IPS DF 4.7 (cell line): ENCODE data around the gene SMIM45.

ENCODE experiments used
- DNase-seq: peaks from one replicate; pipeline ENCODE4 v3.0.0-alpha.2; 2013; ENCODE audit warnings: low spot score; ENCODE audit errors: extremely low read depth

Gene SMIM45

DNA sequence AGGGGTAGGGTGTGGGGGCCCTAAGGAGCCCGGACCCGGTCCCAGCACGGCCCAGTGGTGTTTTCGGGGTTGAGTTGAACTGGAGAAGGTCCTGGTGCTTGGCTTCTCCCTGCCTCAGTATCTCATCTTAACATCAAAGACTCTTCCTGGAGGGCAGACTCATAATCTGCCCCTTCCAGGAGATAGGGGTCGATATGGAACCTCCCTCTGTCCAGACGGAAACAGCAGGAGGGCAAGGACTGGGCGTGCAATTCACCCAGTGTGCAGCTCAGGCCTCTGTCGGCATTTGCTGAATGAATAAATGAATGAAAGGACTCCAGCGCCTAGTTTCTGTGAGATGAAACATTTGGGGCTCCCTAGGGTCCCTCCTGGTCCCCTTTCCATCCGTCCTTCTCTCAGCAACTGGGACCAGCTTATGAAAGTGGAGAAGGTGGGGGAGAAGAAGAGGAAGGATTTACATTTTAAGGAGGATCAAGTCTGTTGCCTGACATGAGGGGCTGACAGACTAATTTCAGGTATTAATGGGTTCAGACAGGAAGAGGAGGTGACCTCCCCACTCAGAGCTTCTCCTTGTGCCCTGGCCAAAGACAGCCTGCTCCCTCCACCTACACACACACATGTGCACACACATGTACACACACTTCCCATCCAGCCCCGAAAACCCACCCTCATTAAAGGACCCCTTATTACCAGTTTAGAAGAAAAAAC, 36.0 kb upstream of the SMIM45 start:
- no peak for DNase-seq

DNA sequence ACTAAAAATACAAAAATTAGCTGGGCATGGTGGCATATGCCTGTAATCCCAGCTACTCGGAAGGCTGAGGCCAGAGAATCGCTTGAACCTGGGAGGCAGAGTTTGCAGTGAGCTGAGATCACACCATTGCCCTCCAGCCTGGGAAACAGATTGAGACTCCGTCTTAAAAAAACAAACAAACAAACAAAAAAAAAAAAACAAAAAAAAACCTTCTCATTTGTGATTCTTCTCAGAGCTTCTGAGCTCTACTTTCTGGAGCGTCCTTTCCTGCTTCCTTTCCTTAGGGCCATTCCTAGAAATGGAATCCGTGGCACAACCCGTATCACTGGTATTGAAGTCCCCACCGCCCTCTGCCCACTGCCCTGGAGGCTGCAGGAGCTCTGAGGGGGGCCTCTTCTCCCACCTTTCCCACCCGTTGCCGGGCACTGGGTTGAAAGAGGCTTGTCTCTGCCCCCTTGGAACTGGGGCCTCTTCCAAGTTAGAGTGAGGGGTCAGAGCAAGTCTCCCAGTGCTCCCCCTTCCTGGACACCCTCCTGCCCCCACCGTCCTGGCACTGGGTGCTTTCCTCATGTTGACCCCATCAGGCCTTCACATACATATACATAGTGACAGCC, 35.1 kb upstream of the SMIM45 start:
- DNase-seq, result no peak

DNA sequence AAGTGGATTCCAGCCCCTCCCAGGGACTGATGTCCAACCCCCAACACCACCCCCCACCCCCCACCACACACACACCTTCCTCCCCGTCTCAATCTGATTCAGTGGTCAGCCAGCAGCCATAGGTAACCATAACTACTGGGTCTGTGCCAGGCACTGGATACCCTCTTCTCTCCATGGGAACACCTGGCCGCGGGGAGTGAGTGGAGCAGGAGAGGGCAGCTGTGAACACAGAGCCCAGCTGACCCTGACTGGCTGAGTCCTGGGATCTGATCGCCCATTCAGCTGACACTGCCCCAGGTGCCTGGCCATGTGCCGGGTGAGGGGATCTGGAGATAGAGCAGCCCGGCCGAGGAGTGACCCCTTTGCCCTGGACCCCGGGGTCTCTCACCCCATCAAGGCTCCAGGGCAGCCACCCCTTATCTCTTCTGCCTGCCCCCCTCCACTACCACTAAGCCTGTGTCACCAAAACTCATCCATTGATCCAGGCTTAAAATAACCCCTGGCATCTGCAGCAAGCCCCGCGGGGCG, 34.5 kb upstream of the SMIM45 start:
- no peak for DNase-seq

DNA sequence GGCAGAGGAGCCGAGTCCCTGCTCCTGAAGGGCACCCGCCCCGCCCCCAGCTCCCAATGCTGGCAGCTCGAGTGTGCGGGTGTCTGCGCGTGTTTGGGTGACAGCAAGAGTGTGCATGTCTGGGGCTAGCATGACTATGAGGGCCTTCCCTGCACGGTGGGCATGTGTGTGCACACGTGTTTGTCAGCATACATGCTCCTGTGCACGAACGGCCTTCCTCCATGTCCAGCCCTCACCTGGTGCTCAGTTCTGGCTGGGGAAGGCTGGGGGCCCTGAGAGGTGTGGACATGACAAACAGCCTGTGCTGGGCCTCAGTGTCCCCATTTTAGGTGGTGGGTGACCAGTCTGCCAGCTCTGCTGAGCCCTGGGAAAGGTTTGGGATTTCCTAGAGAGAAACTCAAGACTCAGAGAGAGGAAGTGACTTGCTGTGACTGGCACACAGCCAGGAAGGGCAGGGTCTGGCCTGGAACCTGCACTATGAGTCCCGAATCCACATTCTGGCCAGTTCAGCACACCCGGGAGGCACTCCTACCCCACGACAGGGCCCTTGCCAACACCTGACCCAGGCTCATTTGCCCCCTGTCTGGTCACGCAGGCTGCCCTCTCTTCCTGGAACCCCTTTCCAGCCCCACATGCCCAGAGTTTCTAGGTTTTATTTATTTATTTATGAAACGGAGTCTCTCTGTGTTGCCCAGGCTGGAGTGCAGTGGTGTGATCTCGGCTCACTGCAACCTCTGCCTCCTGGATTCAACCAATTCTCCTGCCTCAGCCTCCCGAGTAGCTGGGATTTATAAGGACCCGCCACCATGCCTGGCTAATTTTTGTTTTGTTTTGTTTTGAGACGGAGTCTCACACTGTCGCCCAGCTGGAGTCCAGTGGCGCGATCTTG, 33.8 kb upstream of the SMIM45 start:
- DNase-seq, result no peak

DNA sequence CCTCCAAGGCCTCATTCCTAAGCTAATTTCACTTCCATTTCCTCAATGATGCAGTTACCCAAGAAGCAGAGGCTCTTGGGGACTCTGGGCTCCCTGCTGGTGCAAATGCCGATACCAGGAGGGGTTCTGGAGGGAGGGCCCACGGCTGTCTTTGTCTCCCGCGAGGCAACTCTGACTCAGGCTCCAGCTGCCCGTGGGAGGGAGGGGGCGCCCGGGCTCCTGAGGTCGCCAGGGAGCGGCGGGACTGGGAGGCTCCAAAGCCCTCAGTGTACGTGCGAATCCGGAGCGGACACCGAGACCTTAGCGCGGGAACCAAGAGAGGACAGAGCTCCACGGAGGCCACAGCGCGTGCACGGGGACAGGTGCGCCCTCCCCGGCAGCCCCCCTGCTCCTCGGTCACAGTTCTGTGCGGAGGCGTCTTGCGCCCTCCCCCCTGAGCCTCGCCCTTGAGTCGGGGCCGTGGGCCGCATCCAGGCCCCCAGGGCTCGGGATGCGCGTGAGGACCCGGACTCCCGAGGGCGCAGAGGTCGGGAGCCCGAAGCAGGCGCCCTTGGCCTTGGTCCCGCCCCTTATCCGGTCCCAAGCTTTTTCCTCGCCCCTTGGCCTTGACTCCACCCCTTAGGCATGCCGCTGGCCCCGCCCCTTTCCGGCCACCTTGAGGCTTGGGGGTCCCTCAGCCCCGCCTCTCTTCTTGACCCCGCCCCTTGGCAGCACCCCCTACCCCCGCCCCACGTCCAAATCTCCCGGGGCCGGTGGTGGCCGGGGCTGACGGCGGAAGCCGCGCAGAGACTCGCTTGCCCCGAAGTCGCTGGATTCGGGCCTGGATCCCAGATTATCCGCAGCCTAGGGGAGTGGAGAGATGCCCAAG, 32.4 kb upstream of the SMIM45 start:
- DNase-seq, result peak; percentile 64

DNA sequence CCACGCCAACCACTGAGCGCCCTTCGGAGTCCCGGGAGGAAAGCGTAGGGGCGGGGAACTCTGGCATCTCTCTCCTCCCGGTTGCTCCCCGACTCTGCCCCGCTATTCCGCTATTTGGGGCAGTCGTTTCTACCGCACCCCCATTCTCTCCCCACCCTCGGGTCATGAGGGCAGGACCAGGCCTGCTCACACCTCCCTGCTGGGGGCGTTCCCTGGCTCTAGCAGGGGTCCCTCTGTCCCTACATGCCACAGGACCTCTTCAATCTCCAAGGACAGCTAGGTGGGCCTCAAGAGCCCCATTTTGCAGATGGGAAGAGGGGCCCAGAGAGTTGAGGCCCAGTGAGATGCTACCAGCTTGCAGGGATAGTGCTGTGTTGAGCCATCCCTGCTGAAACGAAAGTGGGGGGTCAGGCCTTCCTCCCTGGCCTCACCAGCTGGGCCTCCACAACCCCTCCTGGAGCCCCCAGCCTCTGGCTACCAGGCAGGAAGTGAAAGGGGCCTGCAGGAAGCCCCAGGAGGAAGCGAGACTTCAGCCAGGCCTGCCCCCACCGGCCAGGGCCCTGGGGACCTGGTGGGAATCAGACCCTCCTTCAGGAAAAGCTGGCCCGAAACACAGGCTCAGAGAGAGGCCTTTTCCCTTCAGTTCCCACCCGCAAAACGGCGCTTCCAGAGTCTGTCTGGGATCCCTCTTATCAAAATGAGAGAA, 31.5 kb upstream of the SMIM45 start:
- no peak for DNase-seq

DNA sequence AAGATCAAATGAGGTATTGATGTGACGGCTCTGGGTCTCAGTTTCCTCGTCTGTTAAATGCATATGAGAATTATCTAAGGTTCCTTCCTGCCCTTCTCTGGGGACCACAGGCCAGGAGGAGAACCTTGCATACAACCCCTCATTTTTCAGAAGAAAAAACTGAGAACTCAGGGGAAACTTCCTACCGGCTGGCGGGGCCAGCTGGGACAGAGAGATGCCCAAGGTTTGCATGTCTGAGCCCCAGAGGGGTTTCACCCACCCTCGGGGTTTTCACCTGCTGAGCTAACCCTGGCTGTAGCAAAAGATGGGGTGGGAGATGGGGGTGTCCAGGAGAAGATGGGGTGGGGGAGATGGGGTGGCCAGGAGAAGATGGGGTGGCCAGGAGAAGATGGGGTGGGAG, 29.6 kb upstream of the SMIM45 start:
- DNase-seq, result no peak

DNA sequence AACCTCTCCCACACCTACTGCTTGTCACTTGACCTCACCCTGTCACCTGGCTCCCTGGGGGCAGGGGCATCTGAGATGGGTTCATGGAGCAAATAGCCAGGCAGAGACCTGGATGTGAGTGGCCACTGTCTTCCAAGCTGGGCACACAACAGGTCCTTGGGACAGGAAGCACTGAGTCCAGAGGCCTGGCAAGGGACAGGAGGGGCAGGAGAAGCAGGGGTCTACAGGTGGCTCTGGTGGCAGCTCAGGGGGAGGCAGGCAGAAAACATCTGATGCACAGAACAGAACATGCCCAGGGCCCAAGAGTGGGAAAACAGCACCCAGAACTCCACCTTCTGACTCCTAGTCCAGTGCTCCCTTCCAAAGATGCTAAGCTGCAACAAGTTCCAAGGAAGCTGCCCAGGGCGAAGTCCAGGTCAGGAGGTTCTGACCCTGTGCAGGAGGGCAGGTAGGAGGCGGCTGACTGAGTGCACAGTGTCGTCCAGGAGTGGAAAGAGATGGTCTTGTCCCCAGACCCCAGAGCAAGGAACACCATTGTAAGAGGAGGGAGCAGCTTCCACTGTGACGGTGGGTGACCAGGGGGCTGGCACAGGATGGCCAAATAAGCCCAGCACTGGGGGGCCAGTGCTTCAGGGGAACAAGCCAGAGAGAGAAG, 28.9 kb upstream of the SMIM45 start:
- no peak for DNase-seq

DNA sequence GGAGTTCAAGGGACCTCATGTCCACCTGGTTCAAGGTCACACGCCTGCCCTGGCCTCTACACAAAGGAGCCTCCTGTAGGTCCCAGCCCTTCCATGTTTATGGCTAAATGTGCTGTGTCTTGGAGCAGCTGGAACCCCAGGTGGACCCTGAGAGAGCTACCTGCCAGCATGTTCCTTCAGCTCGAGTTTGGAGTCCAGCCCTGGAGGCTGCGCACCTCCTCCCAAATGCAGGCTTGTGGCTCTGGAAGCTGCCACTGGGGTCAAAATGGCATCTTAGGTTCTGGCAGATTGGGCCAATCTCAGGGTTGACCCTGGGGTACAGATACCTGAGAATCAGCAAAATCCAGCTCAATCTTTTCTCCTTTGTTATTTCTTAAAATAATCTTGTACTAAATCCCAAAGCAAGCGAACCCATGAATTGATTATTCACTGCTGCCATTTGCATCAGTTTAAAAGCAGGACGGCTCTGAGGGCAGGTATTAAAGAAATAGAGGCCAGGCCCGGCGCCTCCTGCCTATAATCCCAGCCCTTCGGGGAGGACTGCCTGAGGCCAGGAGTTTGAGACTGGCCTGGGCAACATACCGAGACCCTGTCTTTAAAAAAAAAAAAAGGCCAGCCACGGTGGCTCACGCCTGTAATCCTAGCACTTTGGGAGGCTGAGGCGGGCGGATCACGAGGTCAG, 28.2 kb upstream of the SMIM45 start:
- no peak for DNase-seq

DNA sequence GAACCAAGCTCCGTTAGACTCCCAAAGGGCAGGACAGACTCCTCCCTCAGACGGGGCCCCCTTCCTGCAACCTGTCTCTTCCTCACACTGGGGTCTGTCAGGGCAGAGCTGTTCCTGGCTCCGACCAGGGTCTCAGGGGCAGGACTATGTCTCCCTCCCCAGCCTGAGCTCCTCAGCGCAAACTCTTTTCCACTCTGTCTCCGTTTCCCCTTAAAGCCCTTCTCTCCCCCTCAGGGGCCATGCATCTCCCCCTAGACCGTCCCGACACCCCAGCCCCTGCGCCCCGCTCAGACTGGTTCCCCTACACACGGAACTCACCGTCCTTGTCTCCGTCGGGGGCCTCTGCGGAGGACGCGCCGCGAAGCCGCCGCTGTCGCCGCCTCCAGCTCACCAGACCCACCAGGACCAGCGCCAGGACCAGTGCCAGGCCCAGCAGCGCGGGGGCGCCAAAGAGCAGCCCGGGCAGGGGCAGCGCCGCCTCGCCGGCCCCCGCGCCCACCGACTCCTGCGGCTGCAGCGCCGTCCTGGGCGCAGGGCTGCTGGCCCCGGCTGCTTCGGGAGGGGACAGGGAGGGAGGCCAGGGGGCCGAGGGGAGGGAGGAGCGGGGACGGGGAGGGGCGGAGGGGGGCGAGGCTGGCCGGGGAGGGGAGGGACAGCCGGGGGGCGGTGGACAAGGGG, 26.0 kb upstream of the SMIM45 start:
- DNase-seq, result no peak

DNA sequence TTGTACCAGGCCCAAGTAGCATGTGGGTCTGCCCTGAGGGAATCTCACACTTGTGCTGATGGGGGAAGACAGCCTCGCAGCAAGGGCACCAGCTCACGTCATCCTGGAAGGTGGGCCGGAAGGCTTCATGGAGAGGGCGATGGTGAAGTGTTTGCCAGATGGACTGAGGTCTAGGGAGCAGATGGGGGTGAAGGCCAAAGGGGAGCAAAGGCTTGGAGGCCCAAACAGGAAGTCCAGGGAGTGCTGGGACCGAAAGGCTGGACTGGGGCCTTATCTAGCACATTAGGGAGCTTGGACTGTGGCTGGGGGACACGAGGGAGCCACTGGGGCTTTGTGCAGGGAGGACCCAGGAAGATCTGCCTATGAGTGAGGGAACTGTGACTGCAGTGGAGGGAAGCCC, 24.1 kb upstream of the SMIM45 start:
- DNase-seq, result no peak

DNA sequence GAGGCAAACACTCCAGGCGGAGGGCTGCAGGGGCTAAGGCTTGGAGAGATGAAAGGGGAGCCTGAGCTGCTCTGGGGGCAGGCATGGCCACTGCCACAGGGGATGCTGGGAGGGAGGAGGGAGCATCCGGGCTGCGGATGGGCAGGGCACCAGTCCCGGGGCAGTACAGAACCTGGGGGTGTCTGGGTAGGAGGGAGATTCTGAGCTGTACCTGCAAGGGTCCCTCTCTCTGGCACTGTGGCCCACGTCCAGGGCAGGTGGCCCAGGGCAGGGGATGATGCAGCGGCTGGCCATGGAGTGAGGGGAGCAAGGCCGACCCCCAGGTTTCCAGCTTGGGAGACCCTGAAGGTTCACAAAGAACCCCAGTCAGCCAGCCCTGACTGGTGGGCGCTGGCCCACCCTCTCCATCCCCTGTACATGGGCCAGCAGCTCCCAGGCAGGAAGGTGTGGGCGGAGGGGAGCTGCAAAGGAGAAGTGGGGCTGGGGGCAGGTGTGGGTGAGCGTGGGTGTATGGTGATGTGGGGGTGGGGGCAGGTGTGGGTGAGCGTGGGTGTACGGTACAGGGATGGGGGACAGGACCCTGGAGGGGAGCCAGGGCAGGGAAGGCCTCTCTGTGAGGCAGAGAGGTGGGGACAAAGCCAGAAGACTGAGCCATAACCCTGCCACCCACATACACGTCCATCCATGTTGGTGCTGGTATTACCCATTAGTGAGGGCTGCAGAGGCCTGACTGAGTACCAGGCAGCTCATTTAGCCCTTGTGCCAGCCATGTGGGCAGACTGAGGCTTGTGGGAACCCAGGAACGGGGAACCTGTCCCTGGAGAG, 23.1 kb upstream of the SMIM45 start:
- DNase-seq, result no peak

DNA sequence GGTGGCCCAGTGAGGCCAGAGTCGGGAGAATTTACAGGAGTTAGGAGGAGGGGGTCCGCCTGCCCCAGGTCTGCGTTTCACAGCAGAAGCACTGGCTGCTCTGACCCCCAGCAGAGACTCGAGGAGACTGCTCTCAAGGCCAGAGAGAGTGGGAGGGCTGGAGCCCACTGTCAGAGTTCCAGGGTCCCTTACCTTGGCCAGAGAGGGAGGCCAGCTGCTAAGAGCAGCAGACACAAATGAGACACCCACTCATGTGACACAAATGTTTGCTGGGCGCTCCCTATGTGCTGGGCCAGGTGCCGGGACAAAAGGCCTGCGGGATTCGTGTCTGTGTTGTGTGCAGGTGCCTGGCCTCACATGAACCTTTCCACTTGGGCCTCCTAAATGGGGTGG, 22.5 kb upstream of the SMIM45 start:
- no peak for DNase-seq

DNA sequence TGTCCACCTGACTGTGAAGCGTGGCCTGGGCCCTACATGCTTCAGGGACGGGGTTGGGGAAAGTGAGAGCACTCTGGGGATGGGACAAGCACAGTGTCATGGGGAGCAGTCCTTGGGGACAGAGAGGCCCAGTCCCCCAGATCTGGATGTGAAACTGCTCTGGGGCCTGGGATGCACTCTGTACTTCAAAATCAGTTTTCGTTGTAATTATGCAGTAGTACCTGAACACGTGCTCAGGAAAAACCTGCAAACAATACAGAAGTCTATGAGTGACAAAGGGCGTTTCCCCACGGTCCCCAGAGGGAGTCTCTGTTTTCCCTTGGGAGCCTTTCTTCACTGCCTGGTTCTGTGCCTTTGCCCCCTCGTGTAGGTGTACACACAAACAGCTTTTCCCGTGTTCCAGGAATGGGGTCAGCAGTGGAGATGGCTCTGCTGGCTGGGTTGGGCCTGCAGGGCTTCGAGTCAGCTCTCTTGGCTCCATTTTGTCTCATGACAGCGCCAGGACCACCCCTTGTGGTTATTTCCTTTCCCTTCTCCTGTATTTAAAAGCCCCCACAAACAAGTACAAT, 20.2 kb upstream of the SMIM45 start:
- DNase-seq, result no peak

DNA sequence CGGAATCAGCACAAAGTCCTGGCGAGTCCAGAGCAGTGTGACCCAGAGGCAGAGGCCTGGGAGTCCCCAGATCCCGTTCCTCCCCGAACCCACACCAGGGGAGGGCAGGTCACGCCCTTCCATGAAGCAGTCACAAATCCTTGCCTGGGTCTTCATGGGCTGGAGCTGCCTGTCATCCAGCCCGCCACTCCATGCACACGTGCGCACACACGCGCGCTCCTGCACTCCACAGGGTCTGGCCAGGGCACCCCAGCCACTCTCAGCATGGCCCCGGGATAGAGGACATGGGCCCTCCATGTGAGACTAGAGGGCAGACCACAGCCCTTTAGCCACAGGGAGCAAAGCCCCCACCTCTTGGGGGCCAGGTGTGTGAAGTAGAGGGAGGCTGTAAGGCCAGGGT, 19.6 kb upstream of the SMIM45 start:
- DNase-seq, result no peak

DNA sequence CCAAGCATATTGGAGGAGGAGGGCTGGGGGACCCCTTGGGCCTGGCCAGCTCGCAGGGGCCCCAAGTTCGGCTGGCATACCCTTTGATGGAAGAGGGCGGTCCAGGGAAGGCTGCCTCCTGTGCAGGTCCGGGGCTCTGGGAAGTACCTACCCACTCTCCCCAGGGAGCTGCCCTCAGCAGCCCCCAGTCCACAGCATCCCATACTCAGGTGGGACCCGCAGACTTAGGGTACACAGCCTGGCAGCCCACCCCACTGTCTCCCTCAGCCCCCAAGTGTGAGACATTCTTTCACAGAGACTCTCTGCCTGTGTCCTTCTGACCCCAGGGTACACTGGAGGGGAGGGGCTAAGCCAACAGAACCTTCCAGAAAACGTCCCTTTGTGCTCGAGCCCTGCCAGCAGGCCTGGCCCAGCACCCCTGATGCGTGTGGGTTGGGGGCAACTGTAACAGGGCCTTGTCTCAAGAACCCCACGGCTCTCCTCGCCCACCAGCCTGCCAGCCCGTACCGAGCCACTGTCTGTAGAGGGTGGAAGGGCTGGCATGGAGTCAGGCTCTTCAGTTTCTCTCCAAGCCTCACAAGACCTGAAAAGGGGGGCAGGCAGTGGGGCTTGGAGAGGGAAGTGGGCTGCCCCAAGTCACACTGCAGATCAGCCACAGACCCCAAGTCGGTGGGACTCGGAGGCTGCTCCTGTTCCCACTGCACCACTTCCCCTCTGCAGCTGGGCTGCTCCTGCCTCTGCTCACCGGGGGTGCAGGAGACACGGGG, 18.4 kb upstream of the SMIM45 start:
- DNase-seq, result no peak
